SK-N-SH (cell line): ENCODE data around the gene ADORA3.

Source experiments
- EP300 ChIP-seq, 2 experiments: IDR thresholded peaks; 2 replicates each; pipeline versions ENCODE4 v1.4.0 to v1.6.1; 2012; ENCODE audit warnings: borderline replicate concordance in 1 of 2, low read depth in 1 of 2, low read length in 1 of 2
- EZH2phosphoT487 ChIP-seq: fragments of 200-600 bp; sonication (generic); IDR thresholded peaks from 2 replicates; pipeline ENCODE4 v1.6.1; 2017; ENCODE audit warnings: low read depth, mixed run types, mild to moderate bottlenecking, antibody characterized with exemption, moderate library complexity, borderline replicate concordance
- MXI1 ChIP-seq: IDR thresholded peaks from 2 replicates; pipeline ENCODE4 v1.6.1; 2012; ENCODE audit warnings: mild to moderate bottlenecking, low read depth, low read length, improper control_type of control experiment
- POLR2AphosphoS5 ChIP-seq: IDR thresholded peaks from 2 replicates; pipeline ENCODE4 v1.6.1; 2012; ENCODE audit warnings: low read depth, low read length
- RCOR1 ChIP-seq: fragments of 150-350 bp; IDR thresholded peaks from 2 replicates; pipeline ENCODE4 v1.6.1; 2017; ENCODE audit warnings: antibody characterized with exemption, low read length
- RFX5 ChIP-seq: IDR thresholded peaks from 2 replicates; pipeline ENCODE4 v1.6.1; 2012; ENCODE audit warnings: mild to moderate bottlenecking, improper control_type of control experiment, low read length
- SIN3A ChIP-seq: IDR thresholded peaks from 2 replicates; pipeline ENCODE4 v1.6.1; 2012; ENCODE audit warnings: low read depth, mild to moderate bottlenecking, low read length, moderate library complexity, borderline replicate concordance
- TAF1 ChIP-seq: IDR thresholded peaks from 2 replicates; pipeline ENCODE4 v1.6.1; 2012; ENCODE audit warnings: low read depth, mild to moderate bottlenecking, low read length, moderate library complexity, borderline replicate concordance
- TCF12 ChIP-seq: IDR thresholded peaks from 2 replicates; pipeline ENCODE4 v1.4.0; 2012
- TEAD4 ChIP-seq: IDR thresholded peaks from 2 replicates; pipeline ENCODE4 v1.4.0; 2012; ENCODE audit warnings: mild to moderate bottlenecking, borderline replicate concordance; ENCODE audit not compliant: insufficient read depth
- YY1 ChIP-seq: IDR thresholded peaks from 2 replicates; pipeline ENCODE4 v1.4.0; 2012; ENCODE audit warnings: low read depth, mild to moderate bottlenecking
- TF ChIP-seq, protein P1 (sequence below): fragments of 200-600 bp; sonication (generic); IDR thresholded peaks from 2 replicates; pipeline ENCODE4 v1.6.1; 2017; ENCODE audit warnings: antibody characterized with exemption, mild to moderate bottlenecking, moderate library complexity
- TF ChIP-seq, protein P2 (sequence below): IDR thresholded peaks from 2 replicates; pipeline ENCODE4 v1.4.0; 2012; ENCODE audit warnings: low read depth, borderline replicate concordance
- TF ChIP-seq, protein P3 (sequence below): IDR thresholded peaks from 2 replicates; pipeline ENCODE4 v1.6.1; 2012; ENCODE audit warnings: mild to moderate bottlenecking, low read depth, low read length, moderate library complexity

DNA sequence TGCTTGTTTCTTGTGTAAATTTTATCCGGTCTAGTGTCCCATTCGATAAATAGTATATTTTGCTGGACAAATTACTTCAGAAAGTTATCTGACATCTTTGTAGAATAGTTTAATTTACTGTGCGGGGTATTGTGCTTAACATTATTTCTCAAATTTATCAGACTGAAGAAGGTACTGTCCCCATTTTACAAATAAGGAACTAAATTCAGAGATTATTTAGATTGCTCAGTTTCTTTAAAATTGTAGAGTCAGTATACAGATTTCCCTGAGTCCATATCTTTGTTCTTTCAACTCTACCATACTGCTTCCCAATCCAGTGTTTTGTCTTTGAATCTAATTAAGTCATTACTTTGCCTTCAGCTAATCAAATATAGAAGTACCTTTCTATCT is 47.8 kb downstream of the ADORA3 start:
- no peak for TF ChIP-seq POLR2AphosphoS5
- TF ChIP-seq, protein P1, sequence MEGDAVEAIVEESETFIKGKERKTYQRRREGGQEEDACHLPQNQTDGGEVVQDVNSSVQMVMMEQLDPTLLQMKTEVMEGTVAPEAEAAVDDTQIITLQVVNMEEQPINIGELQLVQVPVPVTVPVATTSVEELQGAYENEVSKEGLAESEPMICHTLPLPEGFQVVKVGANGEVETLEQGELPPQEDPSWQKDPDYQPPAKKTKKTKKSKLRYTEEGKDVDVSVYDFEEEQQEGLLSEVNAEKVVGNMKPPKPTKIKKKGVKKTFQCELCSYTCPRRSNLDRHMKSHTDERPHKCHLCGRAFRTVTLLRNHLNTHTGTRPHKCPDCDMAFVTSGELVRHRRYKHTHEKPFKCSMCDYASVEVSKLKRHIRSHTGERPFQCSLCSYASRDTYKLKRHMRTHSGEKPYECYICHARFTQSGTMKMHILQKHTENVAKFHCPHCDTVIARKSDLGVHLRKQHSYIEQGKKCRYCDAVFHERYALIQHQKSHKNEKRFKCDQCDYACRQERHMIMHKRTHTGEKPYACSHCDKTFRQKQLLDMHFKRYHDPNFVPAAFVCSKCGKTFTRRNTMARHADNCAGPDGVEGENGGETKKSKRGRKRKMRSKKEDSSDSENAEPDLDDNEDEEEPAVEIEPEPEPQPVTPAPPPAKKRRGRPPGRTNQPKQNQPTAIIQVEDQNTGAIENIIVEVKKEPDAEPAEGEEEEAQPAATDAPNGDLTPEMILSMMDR: no peak
- TF ChIP-seq TEAD4: no peak
- TF ChIP-seq, protein P2, sequence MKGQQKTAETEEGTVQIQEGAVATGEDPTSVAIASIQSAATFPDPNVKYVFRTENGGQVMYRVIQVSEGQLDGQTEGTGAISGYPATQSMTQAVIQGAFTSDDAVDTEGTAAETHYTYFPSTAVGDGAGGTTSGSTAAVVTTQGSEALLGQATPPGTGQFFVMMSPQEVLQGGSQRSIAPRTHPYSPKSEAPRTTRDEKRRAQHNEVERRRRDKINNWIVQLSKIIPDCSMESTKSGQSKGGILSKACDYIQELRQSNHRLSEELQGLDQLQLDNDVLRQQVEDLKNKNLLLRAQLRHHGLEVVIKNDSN: no peak
- TF ChIP-seq RCOR1: no peak
- no peak for TF ChIP-seq SIN3A
- no peak for TF ChIP-seq YY1
- TF ChIP-seq EP300 (IDR thresholded peaks at IDR 0.05; ENCODE audit: borderline replicate concordance in 1 of 2, low read depth in 1 of 2, low read length in 1 of 2): no peak
- TF ChIP-seq TCF12: no peak
- TF ChIP-seq, protein P3, sequence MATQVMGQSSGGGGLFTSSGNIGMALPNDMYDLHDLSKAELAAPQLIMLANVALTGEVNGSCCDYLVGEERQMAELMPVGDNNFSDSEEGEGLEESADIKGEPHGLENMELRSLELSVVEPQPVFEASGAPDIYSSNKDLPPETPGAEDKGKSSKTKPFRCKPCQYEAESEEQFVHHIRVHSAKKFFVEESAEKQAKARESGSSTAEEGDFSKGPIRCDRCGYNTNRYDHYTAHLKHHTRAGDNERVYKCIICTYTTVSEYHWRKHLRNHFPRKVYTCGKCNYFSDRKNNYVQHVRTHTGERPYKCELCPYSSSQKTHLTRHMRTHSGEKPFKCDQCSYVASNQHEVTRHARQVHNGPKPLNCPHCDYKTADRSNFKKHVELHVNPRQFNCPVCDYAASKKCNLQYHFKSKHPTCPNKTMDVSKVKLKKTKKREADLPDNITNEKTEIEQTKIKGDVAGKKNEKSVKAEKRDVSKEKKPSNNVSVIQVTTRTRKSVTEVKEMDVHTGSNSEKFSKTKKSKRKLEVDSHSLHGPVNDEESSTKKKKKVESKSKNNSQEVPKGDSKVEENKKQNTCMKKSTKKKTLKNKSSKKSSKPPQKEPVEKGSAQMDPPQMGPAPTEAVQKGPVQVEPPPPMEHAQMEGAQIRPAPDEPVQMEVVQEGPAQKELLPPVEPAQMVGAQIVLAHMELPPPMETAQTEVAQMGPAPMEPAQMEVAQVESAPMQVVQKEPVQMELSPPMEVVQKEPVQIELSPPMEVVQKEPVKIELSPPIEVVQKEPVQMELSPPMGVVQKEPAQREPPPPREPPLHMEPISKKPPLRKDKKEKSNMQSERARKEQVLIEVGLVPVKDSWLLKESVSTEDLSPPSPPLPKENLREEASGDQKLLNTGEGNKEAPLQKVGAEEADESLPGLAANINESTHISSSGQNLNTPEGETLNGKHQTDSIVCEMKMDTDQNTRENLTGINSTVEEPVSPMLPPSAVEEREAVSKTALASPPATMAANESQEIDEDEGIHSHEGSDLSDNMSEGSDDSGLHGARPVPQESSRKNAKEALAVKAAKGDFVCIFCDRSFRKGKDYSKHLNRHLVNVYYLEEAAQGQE: no peak
- no peak for TF ChIP-seq RFX5
- TF ChIP-seq MXI1: no peak
- no peak for TF ChIP-seq TAF1
- no peak for TF ChIP-seq EZH2phosphoT487
